Measurements from ENCODE around the gene ASXL2. TPM values are rescaled to one million over a fixed set of nuclear protein-coding genes. Genes with fewer than 3 reads are reported as not detected.

The ASXL2 gene
- total and polyA plus RNA-seq, 12 donors: 1.8 to 34.0 (median 28.6) TPM

DNA sequence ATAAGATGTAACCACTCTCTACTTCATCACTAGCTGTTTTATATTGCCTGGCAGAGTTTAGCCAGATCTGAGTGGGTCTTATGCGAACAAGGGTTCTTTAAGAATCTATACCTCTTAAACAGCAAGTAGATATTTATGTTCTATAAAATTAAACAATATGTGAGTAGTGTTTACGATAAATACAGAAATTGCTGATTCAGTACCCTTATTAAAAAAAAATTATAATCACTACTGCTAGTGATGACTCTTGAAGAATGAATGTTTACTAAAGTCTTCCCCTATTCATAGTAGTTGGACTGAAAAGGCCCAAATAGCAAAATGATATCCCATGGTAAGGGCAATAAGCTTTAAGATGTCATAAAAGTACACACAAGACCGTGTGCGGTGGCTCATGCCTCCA is 106.2 kb downstream of the ASXL2 start:
- no peaks in the 10 kb centered on the region for H3K4me1 ChIP-seq
- H3K27me3 ChIP-seq: no peaks in the 10 kb centered on the region
- H3K9me3 ChIP-seq: peaks cover 0 to 8% (median 0%) of the 10 kb centered on the region in 11 donors
- ATAC-seq (no peak), DNase-seq (no peak)
- TF ChIP-seq, protein P1, sequence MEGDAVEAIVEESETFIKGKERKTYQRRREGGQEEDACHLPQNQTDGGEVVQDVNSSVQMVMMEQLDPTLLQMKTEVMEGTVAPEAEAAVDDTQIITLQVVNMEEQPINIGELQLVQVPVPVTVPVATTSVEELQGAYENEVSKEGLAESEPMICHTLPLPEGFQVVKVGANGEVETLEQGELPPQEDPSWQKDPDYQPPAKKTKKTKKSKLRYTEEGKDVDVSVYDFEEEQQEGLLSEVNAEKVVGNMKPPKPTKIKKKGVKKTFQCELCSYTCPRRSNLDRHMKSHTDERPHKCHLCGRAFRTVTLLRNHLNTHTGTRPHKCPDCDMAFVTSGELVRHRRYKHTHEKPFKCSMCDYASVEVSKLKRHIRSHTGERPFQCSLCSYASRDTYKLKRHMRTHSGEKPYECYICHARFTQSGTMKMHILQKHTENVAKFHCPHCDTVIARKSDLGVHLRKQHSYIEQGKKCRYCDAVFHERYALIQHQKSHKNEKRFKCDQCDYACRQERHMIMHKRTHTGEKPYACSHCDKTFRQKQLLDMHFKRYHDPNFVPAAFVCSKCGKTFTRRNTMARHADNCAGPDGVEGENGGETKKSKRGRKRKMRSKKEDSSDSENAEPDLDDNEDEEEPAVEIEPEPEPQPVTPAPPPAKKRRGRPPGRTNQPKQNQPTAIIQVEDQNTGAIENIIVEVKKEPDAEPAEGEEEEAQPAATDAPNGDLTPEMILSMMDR (IDR thresholded peaks at IDR 0.05): no peak
- 95 to 98% methylated on average over 4 of the region's 4 CpGs for WGBS, 2 donors
- H3K4me3 ChIP-seq: no peak overlapping the region
- intact Hi-C loops (cut with DNase I): no loop called here
- H3K27ac ChIP-seq: no peak overlapping the region
- peaks cover 0 to 64% (median 23%) of the 10 kb centered on the region in 9 donors for H3K36me3 ChIP-seq

DNA sequence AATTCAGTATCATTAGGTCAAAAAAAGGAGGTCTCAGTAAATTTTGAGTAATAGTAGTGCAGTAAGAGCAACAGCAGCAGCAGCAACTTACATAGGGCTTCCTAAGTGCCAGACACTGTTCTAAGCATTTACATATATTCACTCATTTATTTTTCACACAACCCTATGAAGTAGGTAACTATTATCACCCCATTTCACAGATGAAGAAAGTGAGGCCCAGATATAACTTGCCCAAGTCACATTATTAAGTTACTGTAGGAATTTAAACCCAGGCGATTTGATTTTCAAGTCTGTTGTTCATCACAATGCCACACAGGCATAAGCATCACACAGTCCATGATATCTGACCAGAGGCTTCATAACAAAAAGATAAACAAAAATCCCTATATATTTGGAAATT is 114.7 kb downstream of the ASXL2 start:
- intact Hi-C loops (cut with DNase I): no loop called here
- Histone ChIP-seq H3K4me1 (no peaks in the 10 kb centered on the region), H3K4me3 (no peak overlapping the region), H3K27ac (no peak overlapping the region), H3K36me3 (peaks cover 0 to 91% (median 20%) of the 10 kb centered on the region in 9 donors), H3K9me3 (no peaks in the 10 kb centered on the region), H3K27me3 (no peaks in the 10 kb centered on the region)
- ATAC-seq (no peak), DNase-seq (no peak)
- TF ChIP-seq, protein P1 (IDR thresholded peaks at IDR 0.05): no peak
- WGBS, 2 donors: 94 to 95% methylated on average over 1 of the region's 1 CpG

DNA sequence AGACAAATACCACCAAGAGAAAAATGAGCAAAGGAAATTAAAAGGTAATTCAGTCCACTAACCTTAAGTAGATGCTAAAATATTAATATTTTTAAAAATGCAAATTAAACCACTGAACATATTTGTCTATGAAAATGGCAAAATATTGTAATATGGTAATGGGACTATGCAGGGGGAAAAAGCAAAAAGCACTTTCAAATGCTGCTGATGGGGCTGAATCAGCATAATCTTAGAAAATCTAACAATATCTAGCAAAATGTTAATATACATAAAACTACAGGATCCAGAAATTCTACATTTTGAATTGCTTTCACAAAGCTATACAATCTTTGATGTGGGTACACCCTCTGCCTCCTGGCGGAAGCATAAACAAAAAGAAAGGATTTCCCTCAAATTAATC is 118.0 kb downstream of the ASXL2 start:
- H3K27ac ChIP-seq: no peak overlapping the region
- peaks cover 0 to 8% (median 0%) of the 10 kb centered on the region in 9 donors for H3K4me1 ChIP-seq
- DNase-seq (no peak), ATAC-seq (no peak)
- no peaks in the 10 kb centered on the region for H3K9me3 ChIP-seq
- intact Hi-C loops (cut with DNase I): no loop called here
- 97 to 100% methylated on average over 1 of the region's 1 CpG for WGBS, 2 donors
- H3K4me3 ChIP-seq: no peak overlapping the region
- H3K27me3 ChIP-seq: no peaks in the 10 kb centered on the region
- peaks cover 0 to 90% (median 16%) of the 10 kb centered on the region in 9 donors for H3K36me3 ChIP-seq
- TF ChIP-seq, protein P1 (IDR thresholded peaks at IDR 0.05): no peak

DNA sequence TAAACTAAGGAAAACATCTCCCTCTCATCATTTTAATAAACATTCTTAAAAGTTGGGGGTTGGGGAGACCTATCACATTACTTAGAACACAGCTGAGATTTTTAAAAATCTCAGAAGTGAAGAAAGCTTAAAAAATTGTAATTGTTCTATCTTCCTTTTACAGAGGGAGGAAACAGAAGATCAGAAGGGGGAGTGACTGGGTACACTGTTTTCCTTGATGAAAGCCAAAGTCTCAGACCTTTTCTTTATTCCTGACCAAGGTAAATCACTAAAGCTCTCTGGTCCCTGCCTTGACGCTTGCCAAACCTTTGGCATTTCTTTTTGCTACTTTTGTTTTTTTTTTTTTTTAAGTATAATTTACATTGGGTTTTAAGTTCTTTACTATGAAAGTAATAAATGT is 119.9 kb downstream of the ASXL2 start:
- WGBS, 2 donors: 88 to 96% methylated on average over 1 of the region's 1 CpG

More for the DNA sequence above, 119.9 kb downstream of the ASXL2 start:
- Histone ChIP-seq H3K27ac (no peak overlapping the region), H3K27me3 (no peaks in the 10 kb centered on the region), H3K36me3 (peaks cover 0 to 91% (median 25%) of the 10 kb centered on the region in 9 donors), H3K9me3 (no peaks in the 10 kb centered on the region), H3K4me1 (peaks cover 0 to 8% (median 0%) of the 10 kb centered on the region in 9 donors), H3K4me3 (no peak overlapping the region)
- DNase-seq: no peak
- TF ChIP-seq, protein P1 (IDR thresholded peaks at IDR 0.05): no peak
- no peak for ATAC-seq
- intact Hi-C loops (cut with DNase I): no loop called here
